Tibial artery (tissue), 4 donors: ENCODE data around the gene JCHAIN.
"Not testable (repeated sequence)": the region's sequence is repeated elsewhere in the genome, so short reads cannot be mapped to it uniquely, and the experiment has no call there.

Source experiments
- DNase-seq, 2 donors: peaks; one replicate each; pipeline ENCODE4 v3.0.0-alpha.2; 2019
- H3K27ac ChIP-seq, 2 donors: fragments of 200-600 bp; sonication (generic) in 1 of 2; 1 replicate in 1 of 2; 2 replicates in 1 of 2; pipeline ENCODE4 v1.5.1; 2018 to 2019; ENCODE audit warnings: mild to moderate bottlenecking in 1 of 2
- H3K27me3 ChIP-seq, 2 donors: fragments of 200-600 bp; sonication (generic) in 1 of 2; one replicate each; pipeline versions ENCODE4 v1.5.1 to v1.6.0; 2016 to 2019
- H3K36me3 ChIP-seq, 3 donors: fragments of 200-600 bp; sonication (generic) in 2 of 3; one replicate each; pipeline ENCODE4 v1.5.1; 2016 to 2019; ENCODE audit warnings: mild to moderate bottlenecking in 2 of 3
- H3K4me1 ChIP-seq, 4 donors: fragments of 200-600 bp; sonication (generic) in 2 of 4; 1 replicate in 3 of 4; 2 replicates in 1 of 4; pipeline ENCODE4 v1.5.1; 2016 to 2019
- H3K4me3 ChIP-seq, 2 donors: fragments of 200-600 bp; sonication (generic) in 1 of 2; 1 replicate in 1 of 2; 2 replicates in 1 of 2; pipeline ENCODE4 v1.5.1; 2018 to 2019; ENCODE audit warnings: mild to moderate bottlenecking in 2 of 2
- H3K9me3 ChIP-seq, 3 donors: fragments of 200-600 bp; sonication (generic) in 1 of 3; one replicate each; pipeline ENCODE4 v1.5.1; 2016 to 2019
- intact Hi-C: fragments of 100-400 bp; cut with DNase I; formaldehyde crosslinking; loops from one replicate; pipeline ENCODE4 v1.15.0; 2023; ENCODE audit warnings: low total_unique reads
- TF ChIP-seq, protein P1 (sequence below), 2 experiments: fragments of 200-600 bp in 1 of 2; fragments of 450-650 bp in 1 of 2; IDR thresholded peaks; one replicate each; pipeline ENCODE4 v1.5.1; 2017 to 2019; ENCODE audit warnings: antibody characterized with exemption in 2 of 2, mild to moderate bottlenecking in 1 of 2, moderate library complexity in 1 of 2

JCHAIN gene

DNA sequence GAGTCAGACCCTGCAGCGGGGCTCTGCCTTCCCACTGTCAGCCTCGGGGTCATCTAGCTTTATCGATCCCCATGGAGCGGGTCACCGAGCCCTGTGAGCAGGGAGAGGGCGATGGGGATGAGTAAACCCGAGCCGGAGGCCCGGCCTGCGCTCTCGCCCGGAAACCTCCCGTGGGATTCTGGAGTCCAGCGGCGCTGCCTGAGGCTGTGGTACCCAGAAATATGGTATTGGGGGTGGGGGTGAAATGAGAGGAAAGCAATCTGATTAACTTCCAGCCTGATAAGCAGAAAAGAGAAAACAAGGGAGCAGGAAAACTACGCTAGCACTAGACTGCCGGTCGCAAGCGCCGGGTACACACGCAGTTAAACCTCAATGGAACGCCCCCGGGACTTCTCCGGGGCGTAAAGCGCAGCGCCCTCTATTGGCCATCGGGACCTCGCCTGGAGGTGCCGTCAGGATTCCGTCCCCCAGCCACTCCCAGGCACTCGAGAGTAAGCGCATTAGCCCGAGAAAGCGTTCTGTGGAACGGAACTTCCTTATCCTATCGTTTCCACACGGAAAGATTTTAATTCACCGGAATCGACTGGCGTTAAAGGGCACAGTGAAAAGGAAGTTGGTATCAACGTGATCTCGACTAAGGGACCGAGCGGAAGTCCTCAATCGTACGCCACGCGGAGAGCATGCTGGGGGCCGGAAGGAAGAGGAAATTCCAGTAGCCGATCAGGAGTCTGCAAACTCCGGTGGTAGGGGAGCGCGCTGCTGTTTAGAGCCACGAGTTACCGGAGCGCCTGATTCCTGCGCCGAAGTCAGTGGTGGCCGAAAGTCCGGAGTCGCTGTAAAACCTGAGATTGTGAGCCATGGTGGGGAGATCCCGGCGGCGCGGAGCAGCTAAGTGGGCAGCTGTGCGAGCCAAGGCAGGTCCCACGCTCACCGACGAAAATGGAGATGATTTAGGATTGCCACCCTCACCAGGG is 21.8 kb upstream of the JCHAIN start, which contains the start of gene UTP3:
TSS of gene UTP3 (plus strand) at position 712 of the 974 bp plus-strand sequence. CDS start at position 858, 146 bp downstream.
- TF ChIP-seq, protein P1, sequence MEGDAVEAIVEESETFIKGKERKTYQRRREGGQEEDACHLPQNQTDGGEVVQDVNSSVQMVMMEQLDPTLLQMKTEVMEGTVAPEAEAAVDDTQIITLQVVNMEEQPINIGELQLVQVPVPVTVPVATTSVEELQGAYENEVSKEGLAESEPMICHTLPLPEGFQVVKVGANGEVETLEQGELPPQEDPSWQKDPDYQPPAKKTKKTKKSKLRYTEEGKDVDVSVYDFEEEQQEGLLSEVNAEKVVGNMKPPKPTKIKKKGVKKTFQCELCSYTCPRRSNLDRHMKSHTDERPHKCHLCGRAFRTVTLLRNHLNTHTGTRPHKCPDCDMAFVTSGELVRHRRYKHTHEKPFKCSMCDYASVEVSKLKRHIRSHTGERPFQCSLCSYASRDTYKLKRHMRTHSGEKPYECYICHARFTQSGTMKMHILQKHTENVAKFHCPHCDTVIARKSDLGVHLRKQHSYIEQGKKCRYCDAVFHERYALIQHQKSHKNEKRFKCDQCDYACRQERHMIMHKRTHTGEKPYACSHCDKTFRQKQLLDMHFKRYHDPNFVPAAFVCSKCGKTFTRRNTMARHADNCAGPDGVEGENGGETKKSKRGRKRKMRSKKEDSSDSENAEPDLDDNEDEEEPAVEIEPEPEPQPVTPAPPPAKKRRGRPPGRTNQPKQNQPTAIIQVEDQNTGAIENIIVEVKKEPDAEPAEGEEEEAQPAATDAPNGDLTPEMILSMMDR (IDR thresholded peaks at IDR 0.05), result peak; percentile 89 to 97
- peaks cover 0 to 12% (median 0%) of the 10 kb centered on the region in 3 donors for H3K36me3 ChIP-seq
- DNase-seq, result peak; percentile 94 to 98
- intact Hi-C loops, result loop anchor here (2.0 to 5.0 kb wide), 2 partner anchors 17 to 154 kb away; no protein-coding TSS in a partner anchor
- H3K4me1 ChIP-seq, result peaks cover 0 to 42% (median 24%) of the 10 kb centered on the region in 4 donors
- H3K9me3 ChIP-seq, result no peaks in the 10 kb centered on the region
- H3K27me3 ChIP-seq, result no peaks in the 10 kb centered on the region
- peak within 1 kb of the TSS; percentile 85 to 92 for H3K4me3 ChIP-seq
- peak within 1 kb of the TSS; percentile 94 to 95 for H3K27ac ChIP-seq

GRCh38 chr4:70687392-70687791 is 21.1 kb upstream of the JCHAIN start:
- intact Hi-C loops, result loop anchor here (5.0 kb wide), 1 partner anchor 155 kb away; no protein-coding TSS in a partner anchor
- Histone ChIP-seq H3K36me3 (peaks cover 0 to 12% (median 0%) of the 10 kb centered on the region in 3 donors), H3K4me1 (peaks cover 0 to 41% (median 24%) of the 10 kb centered on the region in 4 donors), H3K27ac (peak overlapping the region; percentile 94 to 95), H3K27me3 (no peaks in the 10 kb centered on the region), H3K9me3 (no peaks in the 10 kb centered on the region), H3K4me3 (peak overlapping the region; percentile 85 to 92)
- peak; percentile 26 to 64 for DNase-seq
- TF ChIP-seq, protein P1 (IDR thresholded peaks at IDR 0.05), result no peak

DNA sequence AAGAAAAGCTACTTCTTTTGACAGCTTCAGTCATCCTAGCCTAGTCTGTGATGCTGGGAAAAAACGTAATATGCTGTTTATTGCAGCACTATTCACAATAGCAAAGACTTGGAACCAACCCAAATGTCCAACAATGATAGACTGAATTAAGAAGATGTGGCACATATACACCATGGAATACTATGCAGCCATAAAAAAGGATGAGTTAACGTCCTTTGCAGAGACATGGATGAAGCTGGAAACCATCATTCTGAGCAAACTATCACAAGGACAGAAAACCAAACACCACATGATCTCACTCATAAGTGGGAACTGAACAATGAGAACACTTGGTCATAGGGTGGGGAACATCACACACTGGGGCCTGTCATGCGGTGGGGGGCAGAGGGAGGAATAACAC is 15.8 kb upstream of the JCHAIN start:
- DNase-seq, H3K4me3 ChIP-seq, H3K27ac ChIP-seq, intact Hi-C loops, H3K9me3 ChIP-seq, H3K36me3 ChIP-seq, H3K27me3 ChIP-seq, H3K4me1 ChIP-seq: not testable (repeated sequence)

DNA sequence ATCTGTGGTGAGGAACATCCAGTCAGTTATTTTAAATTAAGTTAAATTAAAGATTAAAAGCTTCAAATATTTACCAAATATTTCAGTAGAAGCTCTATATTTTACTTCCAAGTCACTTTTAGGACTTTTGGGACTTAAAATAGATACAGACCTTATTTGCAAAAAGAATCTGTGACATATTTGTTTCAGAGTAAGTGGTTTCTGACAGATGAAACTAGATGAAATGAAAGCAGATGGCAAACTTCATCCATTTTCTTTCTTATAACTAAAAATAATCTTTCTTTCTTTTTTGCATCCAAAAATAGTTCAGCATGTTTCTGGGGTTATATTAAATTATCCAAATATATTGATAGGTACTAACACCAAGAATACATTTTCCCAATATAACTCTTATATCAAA is 15.4 kb upstream of the JCHAIN start:
- Histone ChIP-seq H3K27ac (no peak overlapping the region), H3K4me1 (no peaks in the 10 kb centered on the region), H3K9me3 (no peaks in the 10 kb centered on the region), H3K27me3 (no peaks in the 10 kb centered on the region), H3K36me3 (no peaks in the 10 kb centered on the region), H3K4me3 (no peak overlapping the region)
- DNase-seq, result no peak
- intact Hi-C loops, result no loop called here
- TF ChIP-seq, protein P1 (IDR thresholded peaks at IDR 0.05), result no peak

DNA sequence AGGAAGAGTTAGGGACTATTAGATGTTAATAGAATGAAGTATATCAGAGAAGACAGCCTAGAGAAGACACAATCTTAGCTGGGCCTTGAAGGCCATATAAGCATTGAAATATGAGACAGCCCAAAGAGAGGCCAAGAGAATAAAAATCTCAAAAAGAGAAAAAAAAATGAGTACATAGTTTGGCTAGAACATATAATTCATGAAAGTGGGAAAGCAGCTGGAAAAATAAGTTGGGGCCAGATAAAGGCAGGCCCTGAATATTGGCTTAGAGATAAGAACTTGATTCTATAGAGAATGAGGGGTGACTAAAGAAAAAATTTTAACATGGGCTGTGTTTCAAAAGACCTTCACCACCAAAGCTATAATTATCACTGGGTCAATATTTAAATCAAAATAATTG is 14.6 kb upstream of the JCHAIN start:
- Histone ChIP-seq H3K27ac (no peak overlapping the region), H3K9me3 (no peaks in the 10 kb centered on the region), H3K4me1 (no peaks in the 10 kb centered on the region), H3K36me3 (no peaks in the 10 kb centered on the region), H3K4me3 (no peak overlapping the region), H3K27me3 (no peaks in the 10 kb centered on the region)
- TF ChIP-seq, protein P1 (IDR thresholded peaks at IDR 0.05), result no peak
- DNase-seq, result no peak
- intact Hi-C loops, result no loop called here

- H3K27ac ChIP-seq, result no peak overlapping the region
- DNase-seq, result no peak
- H3K4me1 ChIP-seq, result no peaks in the 10 kb centered on the region
- H3K9me3 ChIP-seq, result no peaks in the 10 kb centered on the region
- H3K4me3 ChIP-seq, result no peak overlapping the region
- H3K27me3 ChIP-seq, result no peaks in the 10 kb centered on the region
- intact Hi-C loops, result no loop called here
- TF ChIP-seq, protein P1 (IDR thresholded peaks at IDR 0.05), result no peak
- no peaks in the 10 kb centered on the region for H3K36me3 ChIP-seq
Measured at GRCh38 chr4:70678383-70678999, 12.2 kb upstream of the JCHAIN start.
